Measurements from ENCODE around the gene ZIM2.

The ZIM2 gene

DNA sequence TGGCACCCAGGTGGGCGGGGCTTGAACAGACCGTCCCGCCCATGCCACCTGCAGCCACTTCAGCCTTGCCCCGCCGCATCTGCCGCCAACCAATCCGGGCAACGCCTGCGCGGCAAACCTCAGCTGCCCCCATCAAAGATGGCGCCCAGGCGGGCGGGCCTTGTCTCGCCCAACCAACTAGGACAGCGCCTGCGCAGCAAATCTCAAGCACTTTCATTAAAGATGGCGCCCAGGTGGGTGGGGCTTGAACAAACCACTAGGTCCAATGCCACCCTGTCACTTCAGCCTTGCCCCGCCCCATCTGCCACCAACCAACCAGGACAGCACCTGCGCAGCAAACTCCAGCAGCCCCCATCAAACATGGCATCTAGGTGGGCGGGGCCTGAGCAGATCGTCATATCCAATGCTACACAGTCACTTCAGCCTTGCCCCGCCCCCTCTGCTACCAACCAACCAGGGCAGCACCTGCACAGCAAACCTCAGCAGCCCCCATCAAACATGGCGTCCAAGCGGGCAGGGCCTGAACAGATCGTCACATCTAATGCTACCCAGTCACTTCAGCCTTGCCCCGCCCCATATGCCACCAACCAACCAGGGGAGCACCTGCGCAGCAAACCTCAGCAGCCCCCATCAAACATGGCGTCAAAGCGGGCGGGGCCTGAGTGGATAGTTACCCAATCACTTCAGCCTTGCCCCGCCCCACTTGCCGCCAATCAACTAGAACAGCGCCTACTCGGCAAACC lies 1.4 kb downstream of the ZIM2 start:
- peak; percentile 95 for DNase-seq

- peak; percentile 85 for DNase-seq
Observed at GRCh38 chr19:56838024-56838908, 2.3 kb downstream of the ZIM2 start.

GRCh38 chr19:56837492-56838023 lies 3.0 kb downstream of the ZIM2 start:
- DNase-seq: peak; percentile 80

DNA sequence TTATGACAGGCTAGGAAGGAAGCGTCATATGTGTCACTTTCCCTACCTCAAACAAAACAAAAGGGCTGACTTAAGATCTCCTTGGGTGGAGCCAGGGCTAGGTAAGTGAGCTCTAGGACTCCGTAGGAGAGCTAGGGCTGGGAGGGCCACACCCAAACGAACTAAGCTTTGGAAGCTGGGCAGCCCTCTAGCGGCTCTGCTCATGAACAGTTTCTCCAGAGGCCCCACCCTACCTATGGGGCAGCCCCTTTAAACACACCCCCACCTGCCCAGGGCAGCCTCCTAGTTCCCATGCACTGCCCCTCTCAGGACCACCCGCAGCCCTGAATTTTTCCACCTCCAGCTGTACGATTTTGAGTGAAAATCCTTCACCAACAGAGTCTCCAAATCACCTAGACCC lies 3.5 kb downstream of the ZIM2 start:
- DNase-seq: no peak

GRCh38 chr19:56836059-56836458 lies 4.5 kb downstream of the ZIM2 start:
- no peak for DNase-seq

DNA sequence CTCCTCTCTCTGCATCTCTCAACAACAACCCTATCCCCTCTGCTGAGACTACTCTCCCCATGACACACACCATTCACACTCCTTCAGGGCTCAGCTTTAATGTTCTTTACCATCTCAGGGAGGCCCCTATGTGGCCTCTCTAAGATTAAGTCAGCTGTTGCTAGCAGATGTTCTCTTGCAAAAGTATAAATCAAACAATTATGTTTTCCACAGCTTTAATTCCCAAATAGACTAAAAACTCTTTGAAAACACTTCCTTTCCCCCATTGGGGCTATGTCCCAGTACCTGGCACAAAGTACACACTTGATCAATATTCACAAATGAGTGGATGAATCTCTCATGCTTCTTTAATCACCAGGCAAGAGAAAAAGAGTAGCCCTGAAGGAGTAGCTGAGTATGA lies 5.1 kb downstream of the ZIM2 start:
- no peak for DNase-seq

GRCh38 chr19:56834564-56835375 lies 5.8 kb downstream of the ZIM2 start:
- no peak for DNase-seq

DNA sequence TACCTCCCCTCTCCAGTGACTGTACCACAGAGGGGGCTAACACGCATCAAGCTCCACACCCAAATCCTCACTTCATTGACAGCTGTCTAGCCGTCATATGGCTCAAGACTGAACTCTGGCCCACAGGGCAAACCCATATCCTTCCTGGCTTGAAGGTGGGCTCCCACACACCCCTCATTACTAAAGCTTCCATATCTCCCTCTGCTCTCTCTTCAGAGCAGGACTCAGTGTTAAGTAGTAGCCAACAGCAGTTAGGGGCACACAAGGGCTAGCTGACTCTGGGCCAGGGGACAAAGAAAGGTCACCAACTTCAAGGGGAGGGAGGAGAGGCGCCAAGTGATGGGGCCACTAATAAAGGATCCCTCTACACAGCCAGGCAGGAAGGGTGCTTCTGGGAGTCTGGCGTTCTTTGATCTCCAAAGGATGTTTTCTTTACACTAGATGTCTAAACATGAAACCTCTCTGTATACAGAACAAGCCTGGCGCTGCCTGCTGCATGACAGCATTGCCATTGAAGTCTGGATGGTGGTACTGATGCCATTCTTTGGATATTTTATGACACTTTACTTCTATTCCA lies 8.1 kb downstream of the ZIM2 start:
- DNase-seq: no peak

DNA sequence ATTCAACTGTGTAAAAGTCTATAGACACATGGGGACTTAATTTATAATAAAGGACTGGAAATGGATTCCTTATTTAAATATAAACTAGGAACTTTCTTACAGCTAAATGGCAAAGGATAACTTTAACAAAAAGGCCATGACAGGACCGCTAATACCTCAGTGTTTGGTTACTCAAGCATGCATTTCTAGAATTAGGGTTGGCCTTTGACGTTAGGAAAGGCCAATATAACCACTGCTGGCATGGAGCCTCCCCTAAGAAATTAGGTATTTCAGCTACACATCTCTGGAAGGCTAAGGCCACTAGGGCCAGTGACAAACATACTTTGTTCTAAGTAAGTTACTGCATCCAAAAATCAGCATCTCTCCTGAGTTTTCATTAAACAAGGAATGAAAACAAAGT lies 9.3 kb downstream of the ZIM2 start:
- no peak for DNase-seq

DNA sequence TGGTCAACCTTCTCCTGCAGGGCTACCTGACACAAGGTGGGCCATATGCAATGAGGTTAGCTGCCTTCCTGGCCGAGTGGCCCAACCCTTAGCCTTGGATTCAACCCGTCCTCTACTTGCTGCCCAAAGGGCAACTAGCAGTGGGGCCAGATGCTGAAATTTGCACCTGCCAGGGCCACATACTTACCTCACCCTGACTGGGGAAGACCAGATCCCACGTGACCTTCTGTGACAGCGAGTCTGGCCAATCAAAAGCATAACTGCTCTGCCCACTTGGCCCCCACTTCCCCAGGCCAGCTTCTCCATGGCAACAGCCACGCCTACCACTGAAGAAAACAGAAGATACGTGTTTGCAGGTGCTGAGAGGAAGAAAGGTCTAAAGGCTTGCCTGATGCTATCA lies 10.9 kb downstream of the ZIM2 start:
- DNase-seq: no peak

DNA sequence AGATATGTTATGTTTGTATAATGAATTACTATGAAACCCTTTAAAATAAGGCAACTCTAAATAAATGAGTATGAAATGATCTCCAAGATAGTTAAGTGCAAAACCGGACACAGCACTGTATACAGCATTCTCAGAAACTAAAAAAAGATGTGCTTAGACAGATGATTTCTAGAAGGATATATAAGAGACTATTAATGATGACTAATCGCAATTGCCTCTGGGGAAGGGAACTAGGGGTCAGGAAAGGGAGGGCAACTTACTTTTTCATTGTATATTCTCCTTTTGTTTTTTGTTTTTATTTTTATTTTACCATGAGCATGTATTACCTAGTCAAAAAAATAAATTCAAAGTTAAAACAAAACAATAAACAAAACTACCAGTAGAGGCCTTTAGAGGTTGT lies 12.8 kb downstream of the ZIM2 start:
- no peak for DNase-seq

DNA sequence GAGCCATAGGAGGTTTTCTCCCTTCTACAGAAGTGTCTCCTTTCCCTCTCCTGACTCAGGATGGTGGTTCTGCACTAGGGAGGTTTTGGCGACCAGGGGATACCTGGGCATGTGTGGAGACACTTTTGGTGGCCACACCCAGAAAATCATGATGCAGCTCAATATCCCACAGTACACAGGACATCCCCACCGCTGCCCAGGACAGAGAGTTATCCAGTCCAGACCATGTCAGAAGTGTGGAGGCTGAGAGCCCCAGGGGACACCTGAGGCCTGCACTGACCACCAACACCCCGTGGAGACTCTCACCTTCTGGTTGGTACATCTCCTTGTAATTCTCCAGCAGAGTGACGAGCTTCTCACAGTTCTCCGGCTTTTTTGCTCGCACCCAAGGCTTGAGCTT lies 16.6 kb downstream of the ZIM2 start:
- DNase-seq: no peak

- DNase-seq: no peak
Observed at GRCh38 chr19:56823417-56823816, 17.1 kb downstream of the ZIM2 start.

DNA sequence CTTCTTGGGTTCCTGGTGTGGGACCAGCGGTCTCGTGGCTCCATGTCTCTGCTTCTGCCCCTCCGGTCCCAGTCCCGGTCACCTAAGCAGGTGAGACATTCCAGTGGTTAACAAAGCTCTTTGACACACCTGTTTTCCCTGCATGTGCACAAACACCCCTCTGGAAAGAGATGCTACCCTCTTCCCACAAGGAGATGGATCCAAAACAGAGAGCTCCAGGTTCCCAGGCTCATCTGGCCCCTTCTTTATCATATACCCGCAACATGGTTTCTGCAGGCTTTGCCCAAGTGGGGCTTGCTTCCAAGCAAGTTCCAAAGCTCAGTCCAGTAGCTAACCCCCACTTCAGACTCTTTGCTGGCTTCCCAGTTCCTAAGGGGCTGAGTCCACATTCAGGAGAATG lies 17.8 kb downstream of the ZIM2 start:
- no peak for DNase-seq

DNA sequence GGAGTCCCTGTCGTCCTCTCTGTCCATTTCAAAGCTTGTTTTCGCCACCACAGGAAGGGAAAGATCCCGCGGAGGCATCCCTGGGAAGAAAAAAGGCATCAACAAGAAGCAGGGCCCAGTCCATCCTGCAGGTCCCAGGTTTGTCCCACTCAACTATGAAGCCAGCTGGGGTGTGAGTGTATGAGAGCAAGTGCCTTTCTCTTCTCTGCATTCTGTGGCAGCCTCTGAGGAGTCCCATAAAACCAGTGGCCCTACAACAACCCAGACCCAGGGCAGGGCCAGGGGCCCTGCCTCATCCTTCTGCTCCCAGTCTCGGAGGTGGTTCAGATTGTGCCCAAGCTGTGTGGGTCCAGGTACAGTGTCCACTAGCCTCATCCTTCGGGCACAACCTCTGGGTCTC lies 18.9 kb downstream of the ZIM2 start:
- no peak for DNase-seq

GRCh38 chr19:56821209-56821608 lies 19.3 kb downstream of the ZIM2 start:
- DNase-seq: no peak

DNA sequence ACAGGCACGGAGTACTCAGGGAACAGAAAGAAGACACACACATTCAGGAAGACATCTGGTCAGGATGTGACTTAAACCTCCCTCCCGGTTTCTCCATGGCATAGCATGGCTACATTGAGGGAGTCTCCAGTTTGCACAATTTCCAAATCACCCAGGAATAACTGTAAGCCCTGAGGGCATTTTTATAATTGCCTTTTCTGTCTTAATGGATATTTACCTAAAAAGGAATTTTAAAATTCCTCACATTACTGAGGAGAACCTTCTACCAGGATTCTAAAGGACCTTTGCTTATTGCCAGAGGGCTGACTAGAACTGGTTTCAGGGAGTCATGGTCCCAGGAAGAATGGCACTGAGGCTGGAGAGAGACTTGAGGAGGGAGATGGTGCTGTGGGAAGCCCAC lies 21.4 kb downstream of the ZIM2 start:
- no peak for DNase-seq

DNA sequence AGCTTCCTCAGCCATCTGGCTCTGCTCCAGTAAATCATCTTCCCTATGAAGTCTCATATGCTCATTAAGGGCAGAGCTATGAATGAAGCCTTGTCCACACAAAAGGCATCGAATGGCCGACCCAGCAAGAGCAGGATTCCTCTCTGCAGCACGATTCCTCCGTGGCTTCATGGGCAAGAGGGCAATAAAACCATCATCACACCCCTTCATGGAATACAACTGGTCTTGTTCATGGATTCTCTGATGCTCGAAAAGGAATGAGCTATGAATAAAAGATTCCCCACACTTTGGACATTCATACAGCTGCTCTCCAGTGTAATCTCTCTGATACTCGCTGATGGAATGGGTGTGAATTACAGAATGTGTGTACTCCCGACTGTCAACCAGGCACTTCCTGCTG lies 25.9 kb downstream of the ZIM2 start:
- no peak for DNase-seq

DNA sequence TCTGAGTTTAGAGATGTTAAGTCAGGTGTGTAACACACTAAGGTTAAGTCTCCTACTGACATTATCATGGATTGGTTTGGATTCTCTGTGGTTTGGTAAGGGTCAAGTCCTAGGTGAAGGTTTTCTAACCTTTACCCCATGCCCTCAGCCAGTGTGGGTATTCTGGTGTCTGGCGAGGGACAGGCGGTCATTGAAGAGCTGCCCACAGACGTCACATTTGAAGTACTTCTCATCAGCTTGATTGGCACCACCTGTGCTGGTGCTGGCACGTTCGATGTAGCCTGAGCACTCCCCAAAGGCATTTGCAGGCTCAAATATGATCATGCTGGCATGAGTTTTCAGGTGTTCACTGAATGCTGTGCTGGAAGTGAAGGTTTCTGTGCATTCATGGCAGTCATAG lies 27.0 kb downstream of the ZIM2 start:
- no peak for DNase-seq

DNA sequence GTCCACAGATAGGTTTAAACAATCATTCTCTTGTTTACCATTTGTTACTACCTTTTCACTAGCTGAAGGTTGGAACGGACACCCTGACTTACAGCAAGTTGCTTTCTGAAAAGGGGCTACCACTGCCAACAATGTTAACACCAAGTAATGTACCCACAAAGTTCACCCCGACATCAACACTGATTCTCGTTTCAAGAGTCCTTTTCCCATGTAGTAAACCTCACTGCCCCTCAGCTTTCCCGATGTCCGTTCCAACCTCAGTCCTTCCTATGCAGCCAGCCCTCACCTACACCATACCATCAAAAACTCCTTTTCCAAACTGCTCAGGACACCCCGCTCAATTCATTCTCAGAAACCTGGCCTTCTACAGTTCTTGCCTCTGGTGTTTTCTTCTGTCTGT lies 29.0 kb downstream of the ZIM2 start:
- DNase-seq: no peak

DNA sequence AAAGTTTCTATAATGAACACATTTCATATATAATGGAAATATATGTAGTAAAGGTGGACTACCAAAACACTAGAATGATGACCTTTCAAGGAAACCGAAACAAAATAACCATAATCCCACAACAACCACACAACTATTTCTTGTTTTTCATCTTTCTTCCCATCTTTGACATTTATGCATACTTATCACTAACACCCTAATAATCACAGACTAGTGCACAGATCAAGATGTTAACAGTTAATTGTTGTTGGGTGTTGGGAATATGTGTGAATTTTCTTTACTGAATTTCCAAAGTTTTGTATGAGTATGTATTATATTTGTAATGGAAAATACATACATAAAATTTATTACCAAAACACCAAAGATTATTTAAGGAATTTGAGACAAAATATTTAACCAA lies 30.3 kb downstream of the ZIM2 start:
- DNase-seq: no peak

DNA sequence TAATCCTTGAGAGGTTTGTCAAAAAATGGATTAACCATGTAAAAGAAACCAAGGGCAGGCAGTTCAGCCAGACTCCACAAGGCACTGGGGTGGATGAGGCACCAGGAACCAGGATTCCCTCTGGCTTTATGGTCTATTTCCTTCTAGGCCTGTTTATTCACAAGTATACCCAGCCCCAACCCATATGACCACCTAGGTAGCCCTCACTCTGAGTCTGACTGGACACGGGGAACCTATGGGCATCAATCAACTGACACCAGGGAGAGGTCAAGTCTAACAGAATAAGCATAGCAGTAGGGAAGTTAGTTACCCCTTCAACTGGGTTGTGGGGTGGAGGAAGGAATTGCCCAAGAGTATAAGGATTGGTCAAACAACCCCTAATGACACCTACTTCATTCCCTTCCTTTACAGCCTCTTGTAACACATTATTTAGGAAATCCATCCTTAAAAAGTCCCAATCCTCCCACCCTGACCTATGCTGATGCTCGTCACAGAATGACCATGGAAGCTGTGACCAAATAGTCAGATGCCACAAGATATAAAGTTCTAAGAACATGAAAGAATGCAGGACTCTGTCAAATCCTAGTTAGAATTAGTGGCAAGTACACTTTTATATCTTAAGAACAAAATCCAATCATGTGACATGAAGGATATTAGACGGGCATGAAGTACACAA lies 31.7 kb downstream of the ZIM2 start:
- DNase-seq: no peak
